Measurements from ENCODE around the gene ABCD1. TPM values are rescaled to one million over a fixed set of nuclear protein-coding genes. Genes with fewer than 3 reads are reported as not detected.
"Not testable (repeated sequence)": the region's sequence is repeated elsewhere in the genome, so short reads cannot be mapped to it uniquely, and the experiment has no call there.

ABCD1 gene
- total RNA-seq, 4 donors from 2014 or later: 1.8 to 5.0 (median 3.5) TPM

DNA sequence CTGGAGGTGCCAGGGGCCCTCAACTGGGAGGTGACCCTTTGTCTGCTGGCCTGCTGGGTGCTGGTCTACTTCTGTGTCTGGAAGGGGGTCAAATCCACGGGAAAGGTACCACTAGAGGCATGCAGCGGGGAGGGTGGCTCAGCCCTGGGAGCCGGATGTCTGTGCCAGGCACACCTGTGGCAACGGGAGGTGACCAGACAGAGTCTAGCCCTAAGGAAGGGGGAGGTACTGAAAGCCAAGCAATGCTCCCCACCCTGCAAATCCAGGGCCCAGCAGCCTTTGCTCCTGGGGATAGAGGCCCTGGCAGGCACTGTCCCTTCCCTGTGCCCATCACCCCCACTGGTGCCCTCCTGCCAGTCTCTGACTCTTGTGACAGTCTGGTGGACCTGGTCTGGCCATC lies 32.7 kb upstream of the ABCD1 start:
- Histone ChIP-seq H3K4me3 (no peak overlapping the region), H3K27me3 (no peaks in the 10 kb centered on the region), H3K9me3 (no peaks in the 10 kb centered on the region), H3K36me3 (peaks cover 0 to 9% (median 0%) of the 10 kb centered on the region in 3 donors), H3K27ac (no peak overlapping the region), H3K4me1 (peaks cover 5 to 68% (median 8%) of the 10 kb centered on the region in 3 donors)
- intact Hi-C loops (cut with DNase I): no loop called here
- no peak for DNase-seq
- no CpG with 5 or more reads among the region's 4 CpGs for WGBS, 2 donors
- TF ChIP-seq POLR2A (IDR thresholded peaks at IDR 0.05): no peak
- TF ChIP-seq, protein P1, sequence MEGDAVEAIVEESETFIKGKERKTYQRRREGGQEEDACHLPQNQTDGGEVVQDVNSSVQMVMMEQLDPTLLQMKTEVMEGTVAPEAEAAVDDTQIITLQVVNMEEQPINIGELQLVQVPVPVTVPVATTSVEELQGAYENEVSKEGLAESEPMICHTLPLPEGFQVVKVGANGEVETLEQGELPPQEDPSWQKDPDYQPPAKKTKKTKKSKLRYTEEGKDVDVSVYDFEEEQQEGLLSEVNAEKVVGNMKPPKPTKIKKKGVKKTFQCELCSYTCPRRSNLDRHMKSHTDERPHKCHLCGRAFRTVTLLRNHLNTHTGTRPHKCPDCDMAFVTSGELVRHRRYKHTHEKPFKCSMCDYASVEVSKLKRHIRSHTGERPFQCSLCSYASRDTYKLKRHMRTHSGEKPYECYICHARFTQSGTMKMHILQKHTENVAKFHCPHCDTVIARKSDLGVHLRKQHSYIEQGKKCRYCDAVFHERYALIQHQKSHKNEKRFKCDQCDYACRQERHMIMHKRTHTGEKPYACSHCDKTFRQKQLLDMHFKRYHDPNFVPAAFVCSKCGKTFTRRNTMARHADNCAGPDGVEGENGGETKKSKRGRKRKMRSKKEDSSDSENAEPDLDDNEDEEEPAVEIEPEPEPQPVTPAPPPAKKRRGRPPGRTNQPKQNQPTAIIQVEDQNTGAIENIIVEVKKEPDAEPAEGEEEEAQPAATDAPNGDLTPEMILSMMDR (IDR thresholded peaks at IDR 0.05): no peak

DNA sequence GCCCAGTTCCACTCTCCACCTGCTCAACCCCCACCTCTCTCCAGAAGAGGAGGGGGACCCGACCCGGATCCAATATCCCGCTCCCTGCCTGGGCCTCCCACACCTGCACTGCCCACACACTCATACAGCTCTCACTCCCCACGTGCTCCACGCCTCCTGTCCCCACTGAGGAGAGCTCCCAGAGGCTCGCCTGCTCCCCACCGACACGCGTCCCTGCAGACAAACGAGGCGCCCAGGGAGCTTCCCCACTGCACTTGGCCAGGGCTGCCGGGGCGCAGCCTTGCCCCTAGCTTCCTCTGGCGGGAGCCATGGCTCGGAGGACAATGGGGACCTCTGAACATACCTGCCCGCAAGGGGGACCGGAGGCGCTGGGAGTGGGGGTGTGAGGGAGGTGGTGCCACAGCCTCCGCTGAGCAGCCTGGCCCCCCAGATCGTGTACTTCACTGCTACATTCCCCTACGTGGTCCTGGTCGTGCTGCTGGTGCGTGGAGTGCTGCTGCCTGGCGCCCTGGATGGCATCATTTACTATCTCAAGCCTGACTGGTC lies 32.0 kb upstream of the ABCD1 start:
- peaks cover 0 to 14% (median 0%) of the 10 kb centered on the region in 3 donors for H3K36me3 ChIP-seq

DNA sequence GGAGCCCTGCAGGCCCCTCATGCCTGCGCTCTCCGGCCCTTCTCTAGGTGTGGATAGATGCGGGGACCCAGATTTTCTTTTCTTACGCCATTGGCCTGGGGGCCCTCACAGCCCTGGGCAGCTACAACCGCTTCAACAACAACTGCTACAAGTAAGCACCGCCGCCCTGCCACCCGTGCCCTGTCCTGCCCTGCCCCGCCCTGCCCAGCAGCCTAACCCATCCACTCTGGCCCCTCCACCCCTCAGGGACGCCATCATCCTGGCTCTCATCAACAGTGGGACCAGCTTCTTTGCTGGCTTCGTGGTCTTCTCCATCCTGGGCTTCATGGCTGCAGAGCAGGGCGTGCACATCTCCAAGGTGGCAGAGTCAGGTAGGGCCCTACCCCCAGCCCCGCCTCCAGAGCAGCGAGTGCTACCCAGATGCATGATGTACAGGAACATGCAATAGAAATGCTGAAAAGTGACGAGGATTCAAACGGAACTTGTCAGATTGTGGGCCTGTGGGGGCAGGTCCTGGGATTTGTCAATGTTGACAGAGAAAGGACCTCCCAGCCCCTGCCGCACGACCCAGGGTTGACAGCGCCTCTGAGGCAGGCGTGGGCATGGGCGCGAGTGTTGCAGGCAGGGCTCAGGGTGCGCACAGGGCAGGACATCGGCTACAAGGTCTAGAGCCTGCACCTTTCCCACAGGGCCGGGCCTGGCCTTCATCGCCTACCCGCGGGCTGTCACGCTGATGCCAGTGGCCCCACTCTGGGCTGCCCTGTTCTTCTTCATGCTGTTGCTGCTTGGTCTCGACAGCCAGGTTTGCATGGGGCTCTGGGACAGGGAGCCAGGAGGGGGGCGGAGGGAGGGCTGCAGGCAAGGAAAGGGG lies 31.2 kb upstream of the ABCD1 start:
- 53 to 78% methylated on average over 3 to 17 of the region's 31 CpGs for WGBS, 2 donors
- TF ChIP-seq, protein P1 (IDR thresholded peaks at IDR 0.05): no peak
- no peak for TF ChIP-seq POLR2A (IDR thresholded peaks at IDR 0.05)
- Histone ChIP-seq H3K27me3 (no peaks in the 10 kb centered on the region), H3K36me3 (peaks cover 0 to 19% (median 0%) of the 10 kb centered on the region in 3 donors), H3K27ac (peak overlapping the region in 1 of 4 donors; percentile 6), H3K4me3 (no peak overlapping the region), H3K9me3 (no peaks in the 10 kb centered on the region), H3K4me1 (peaks cover 3 to 69% (median 5%) of the 10 kb centered on the region in 3 donors)
- intact Hi-C loops (cut with DNase I): no loop called here
- no peak for DNase-seq

More for the DNA sequence above, 32.0 kb upstream of the ABCD1 start:
- H3K9me3 ChIP-seq: no peaks in the 10 kb centered on the region
- no peak for DNase-seq
- 20% methylated on average over 1 of the region's 24 CpGs; no CpG with 5 or more reads in 1 of the 2 donors for WGBS, 2 donors
- no peak overlapping the region for H3K27ac ChIP-seq
- TF ChIP-seq, protein P1 (IDR thresholded peaks at IDR 0.05): no peak
- no peak for TF ChIP-seq POLR2A (IDR thresholded peaks at IDR 0.05)
- peaks cover 3 to 63% (median 5%) of the 10 kb centered on the region in 3 donors for H3K4me1 ChIP-seq
- H3K4me3 ChIP-seq: no peak overlapping the region
- no peaks in the 10 kb centered on the region for H3K27me3 ChIP-seq
- intact Hi-C loops (cut with DNase I): no loop called here

DNA sequence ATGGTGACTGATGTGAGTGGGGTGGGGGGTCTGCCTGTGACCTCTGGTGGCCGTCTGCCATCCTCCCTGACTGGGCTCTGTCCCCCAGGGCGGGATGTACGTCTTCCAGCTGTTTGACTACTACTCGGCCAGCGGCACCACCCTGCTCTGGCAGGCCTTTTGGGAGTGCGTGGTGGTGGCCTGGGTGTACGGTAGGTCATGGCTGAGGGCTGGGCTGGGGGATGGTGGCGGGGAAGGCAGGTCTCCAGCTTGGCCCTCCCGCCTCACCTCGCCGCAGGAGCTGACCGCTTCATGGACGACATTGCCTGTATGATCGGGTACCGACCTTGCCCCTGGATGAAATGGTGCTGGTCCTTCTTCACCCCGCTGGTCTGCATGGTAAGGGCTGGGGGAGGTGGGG lies 30.4 kb upstream of the ABCD1 start:
- Histone ChIP-seq H3K27ac (peak overlapping the region in 1 of 4 donors; percentile 6), H3K4me1 (peaks cover 3 to 73% (median 5%) of the 10 kb centered on the region in 3 donors), H3K36me3 (peaks cover 0 to 22% (median 0%) of the 10 kb centered on the region in 3 donors)
- H3K27me3 ChIP-seq; DNase-seq; H3K4me3 ChIP-seq; H3K9me3 ChIP-seq; intact Hi-C loops (cut with DNase I): not testable (repeated sequence)
- 53% methylated on average over 7 of the region's 16 CpGs; no CpG with 5 or more reads in 1 of the 2 donors for WGBS, 2 donors

DNA sequence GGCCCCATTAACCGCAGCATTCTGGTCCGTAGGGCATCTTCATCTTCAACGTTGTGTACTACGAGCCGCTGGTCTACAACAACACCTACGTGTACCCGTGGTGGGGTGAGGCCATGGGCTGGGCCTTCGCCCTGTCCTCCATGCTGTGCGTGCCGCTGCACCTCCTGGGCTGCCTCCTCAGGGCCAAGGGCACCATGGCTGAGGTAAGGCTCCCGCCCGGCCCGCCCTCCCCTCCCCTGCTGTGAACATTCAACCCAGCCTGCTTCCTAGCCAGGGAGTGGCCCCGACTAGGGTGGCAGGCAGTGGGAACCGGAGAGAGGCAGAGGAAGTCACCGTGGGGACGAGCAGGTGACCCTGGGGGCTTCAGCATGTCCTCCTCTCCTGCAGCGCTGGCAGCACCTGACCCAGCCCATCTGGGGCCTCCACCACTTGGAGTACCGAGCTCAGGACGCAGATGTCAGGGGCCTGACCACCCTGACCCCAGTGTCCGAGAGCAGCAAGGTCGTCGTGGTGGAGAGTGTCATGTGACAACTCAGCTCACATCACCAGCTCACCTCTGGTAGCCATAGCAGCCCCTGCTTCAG lies 29.9 kb upstream of the ABCD1 start:
- 94% methylated on average over 4 of the region's 23 CpGs; no CpG with 5 or more reads in 1 of the 2 donors for WGBS, 2 donors
- no peak for DNase-seq
- Histone ChIP-seq H3K27ac (no peak overlapping the region), H3K36me3 (peaks cover 0 to 22% (median 0%) of the 10 kb centered on the region in 3 donors), H3K4me1 (peaks cover 3 to 73% (median 5%) of the 10 kb centered on the region in 3 donors), H3K9me3 (no peaks in the 10 kb centered on the region), H3K4me3 (no peak overlapping the region), H3K27me3 (no peaks in the 10 kb centered on the region)
- intact Hi-C loops (cut with DNase I): no loop called here
- TF ChIP-seq, protein P1 (IDR thresholded peaks at IDR 0.05): no peak
- no peak for TF ChIP-seq POLR2A (IDR thresholded peaks at IDR 0.05)
